VCaP (cell line): ENCODE measurements around the gene IFNA1.

ENCODE experiments used
- H3K27ac ChIP-seq: fragments of 450-650 bp; 2 replicates; pipeline ENCODE4 v1.5.1; 2017
- TF ChIP-seq, protein P1 (sequence below): fragments of 450-650 bp; conservative IDR thresholded peaks from 2 replicates; pipeline ENCODE4 v1.5.1; 2017; ENCODE audit warnings: mild to moderate bottlenecking, moderate library complexity

The IFNA1 gene

DNA sequence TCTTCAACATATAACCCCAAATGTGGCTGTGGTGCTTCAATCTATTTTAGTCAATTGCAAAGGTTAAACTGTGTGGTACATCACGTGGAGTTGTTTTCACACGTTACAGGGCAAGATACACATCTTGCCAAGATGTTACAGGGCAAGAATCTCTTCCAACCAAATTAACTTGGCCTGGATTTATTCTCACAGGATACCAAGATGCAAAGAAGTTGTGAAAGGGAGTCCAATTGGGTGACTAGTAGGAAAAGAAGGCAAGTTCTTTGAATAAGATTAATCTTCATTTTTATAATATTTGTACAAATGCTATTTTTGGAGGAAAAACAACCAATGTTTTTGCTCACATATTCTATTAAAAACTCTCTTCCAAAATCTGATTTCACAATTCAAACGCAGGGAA, 36.1 kb upstream of the IFNA1 start:
- H3K27ac ChIP-seq: no peak overlapping the region
- TF ChIP-seq, protein P1, sequence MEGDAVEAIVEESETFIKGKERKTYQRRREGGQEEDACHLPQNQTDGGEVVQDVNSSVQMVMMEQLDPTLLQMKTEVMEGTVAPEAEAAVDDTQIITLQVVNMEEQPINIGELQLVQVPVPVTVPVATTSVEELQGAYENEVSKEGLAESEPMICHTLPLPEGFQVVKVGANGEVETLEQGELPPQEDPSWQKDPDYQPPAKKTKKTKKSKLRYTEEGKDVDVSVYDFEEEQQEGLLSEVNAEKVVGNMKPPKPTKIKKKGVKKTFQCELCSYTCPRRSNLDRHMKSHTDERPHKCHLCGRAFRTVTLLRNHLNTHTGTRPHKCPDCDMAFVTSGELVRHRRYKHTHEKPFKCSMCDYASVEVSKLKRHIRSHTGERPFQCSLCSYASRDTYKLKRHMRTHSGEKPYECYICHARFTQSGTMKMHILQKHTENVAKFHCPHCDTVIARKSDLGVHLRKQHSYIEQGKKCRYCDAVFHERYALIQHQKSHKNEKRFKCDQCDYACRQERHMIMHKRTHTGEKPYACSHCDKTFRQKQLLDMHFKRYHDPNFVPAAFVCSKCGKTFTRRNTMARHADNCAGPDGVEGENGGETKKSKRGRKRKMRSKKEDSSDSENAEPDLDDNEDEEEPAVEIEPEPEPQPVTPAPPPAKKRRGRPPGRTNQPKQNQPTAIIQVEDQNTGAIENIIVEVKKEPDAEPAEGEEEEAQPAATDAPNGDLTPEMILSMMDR: no peak

DNA sequence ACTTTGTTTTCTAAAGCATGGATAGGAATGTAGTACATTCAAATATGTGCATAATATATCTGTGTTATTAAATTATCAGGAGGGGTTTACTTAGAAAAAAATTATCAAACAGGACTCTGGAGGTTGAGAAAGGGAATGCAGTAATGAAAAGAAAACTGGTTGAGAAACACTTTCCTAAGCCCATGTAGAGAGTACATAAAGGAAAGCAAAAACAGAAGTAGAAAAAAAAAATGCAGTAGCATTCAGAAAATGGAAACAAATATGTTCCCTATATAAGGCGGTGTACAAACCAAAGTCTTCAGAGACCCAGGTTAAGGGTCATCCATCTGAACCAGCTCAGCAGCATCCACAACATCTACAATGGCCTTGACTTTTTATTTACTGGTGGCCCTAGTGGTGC, 31.4 kb upstream of the IFNA1 start, which contains the start of gene IFNA8:
IFNA8 (plus strand) TSS at position 301 of the 400 bp plus-strand sequence; CDS start at position 361, 60 bp downstream.
- H3K27ac ChIP-seq: no peak within 1 kb of the TSS
- TF ChIP-seq, protein P1: no peak

DNA sequence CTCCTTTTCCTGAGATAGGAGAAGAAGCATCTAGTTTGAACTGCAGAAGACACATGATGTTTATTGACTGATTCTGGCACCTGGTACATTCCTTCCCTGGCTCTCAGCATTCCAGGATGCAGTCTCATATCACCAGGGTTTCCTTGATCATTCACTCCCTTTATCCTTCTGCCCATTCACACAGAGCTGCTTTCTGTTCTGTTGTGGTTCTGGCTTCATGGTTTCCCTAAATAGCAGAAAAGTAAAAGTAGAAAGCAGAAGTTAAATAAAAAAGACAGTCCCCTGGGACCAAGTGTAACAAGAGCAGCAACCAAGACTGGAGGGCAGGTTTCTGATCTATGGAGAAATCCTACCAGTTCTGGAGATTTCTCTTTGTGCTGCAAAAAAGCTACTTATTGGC, 28.1 kb upstream of the IFNA1 start:
- TF ChIP-seq, protein P1: no peak
- H3K27ac ChIP-seq: no peak overlapping the region

DNA sequence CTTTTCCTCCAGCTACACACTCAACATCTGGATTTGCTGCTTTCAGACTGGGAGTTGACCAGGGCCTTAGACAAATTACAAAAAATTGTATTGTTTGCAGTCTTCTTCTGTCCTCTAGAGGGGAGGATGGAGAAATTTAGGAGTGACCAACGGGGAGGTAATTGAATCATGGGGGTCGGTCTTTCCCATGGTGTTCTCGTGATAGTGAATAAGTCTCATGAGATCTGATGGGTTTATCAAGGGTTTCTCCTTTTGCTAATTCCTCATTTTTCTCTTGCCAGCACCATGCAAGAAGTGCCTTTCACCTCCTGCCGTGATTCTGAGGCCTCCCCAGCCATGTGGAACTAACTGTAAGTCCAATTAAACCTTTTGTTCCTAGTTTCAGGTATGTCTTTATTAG, 27.1 kb upstream of the IFNA1 start:
- H3K27ac ChIP-seq: no peak overlapping the region
- TF ChIP-seq, protein P1: no peak

DNA sequence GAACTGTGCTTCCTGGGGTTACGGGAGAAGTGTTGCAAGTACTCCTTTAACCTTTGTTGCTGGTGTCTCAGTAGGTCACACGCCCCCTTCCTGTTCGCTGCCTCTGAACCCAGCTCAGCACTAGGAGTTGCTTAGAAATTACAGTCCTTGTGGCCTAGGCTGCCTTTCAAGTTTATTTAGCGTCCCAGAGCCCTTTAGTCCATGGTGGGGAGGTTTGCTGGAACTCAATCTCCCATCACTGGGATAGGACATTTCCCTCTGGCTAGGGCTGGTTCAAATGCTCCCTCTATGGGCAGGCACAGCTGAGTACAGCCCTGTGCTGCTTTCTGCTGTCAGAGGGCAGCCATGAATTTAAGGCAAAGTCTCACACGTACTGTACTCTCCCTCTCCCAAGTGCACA, 26.6 kb upstream of the IFNA1 start:
- no peak overlapping the region; the same call in 1 of the 2 replicates for H3K27ac ChIP-seq
- TF ChIP-seq, protein P1: no peak

DNA sequence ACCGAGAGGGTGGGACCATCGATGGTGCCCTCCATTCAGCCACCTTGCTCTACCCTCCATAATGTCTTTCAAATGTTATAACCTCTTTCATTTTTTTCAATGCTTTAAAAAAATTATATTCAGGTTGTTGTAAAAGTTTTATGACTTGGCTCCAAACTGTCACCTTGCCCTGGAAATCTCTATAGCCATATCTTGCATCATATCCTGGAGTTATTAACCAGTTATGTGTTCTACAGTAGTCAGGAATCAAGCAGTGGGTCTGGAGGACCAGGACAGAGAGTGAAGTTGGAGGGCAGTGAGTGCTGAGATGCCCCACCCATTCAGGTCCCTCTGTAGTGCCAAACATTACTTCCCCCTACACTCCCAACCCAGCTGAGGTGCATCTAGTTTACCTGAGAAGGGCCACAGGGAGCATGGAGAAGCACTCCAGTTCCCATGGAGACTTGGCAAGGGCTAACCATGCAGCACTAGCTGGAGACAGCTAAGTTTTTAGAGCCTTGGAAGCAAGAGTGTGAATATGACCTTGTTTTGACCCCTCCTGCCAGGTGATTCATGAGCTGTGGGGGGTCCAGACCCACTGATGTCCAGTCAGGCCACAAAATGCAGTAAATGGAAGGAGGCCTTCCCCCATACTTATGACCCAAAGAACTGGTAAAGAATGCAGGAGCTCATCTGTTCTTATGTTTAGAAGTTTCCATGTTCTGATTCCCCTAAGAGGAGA, 25.9 kb upstream of the IFNA1 start:
- H3K27ac ChIP-seq: peak overlapping the region; percentile 26; the same call in 1 of the 2 replicates
- TF ChIP-seq, protein P1: no peak

DNA sequence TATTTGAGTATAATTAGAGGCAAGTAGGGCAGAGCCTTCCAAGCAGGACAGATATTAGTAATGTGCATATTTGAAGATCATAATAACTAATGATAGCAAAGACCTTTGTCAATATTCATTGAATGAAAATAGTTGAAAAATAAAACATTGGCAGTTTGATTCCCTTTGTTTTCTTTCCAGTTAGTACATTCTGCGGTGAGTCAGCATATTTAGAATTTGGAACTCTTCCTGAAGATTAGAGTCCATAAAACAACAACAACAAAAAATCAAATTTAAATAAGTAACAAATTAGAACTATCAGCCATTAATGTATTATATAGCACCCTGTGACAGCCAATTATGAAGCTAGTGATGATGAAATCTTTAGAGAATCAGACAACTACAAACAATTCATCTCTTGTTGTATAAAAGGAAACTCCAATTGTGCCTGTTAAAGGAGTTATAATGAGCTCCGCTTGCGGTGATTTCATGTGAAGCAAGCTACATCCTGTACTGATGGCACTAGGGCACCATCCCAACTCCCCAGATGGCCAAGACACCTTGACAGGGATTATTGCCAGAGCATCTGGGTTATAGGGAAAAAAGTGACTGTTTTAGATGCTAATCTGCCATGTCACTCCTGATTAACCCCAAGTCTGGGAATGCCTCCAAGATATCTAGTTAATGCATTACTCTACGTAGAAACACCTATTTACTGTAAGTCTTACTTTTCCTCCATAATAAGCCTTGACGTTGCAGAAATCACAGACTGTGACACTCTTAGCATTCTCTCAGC, 24.6 kb upstream of the IFNA1 start:
- TF ChIP-seq, protein P1: no peak
- peak overlapping the region; percentile 26; the same call in 1 of the 2 replicates for H3K27ac ChIP-seq
